ENCODE data around the gene CD200. TPM values are rescaled to one million over a fixed set of nuclear protein-coding genes. Genes with fewer than 3 reads are reported as not detected.

CD200 gene
- total and polyA plus RNA-seq, 10 of the 15 experiments (the other 5 are each of a cell fraction or from before 2014, with no cell fraction given): 21.2 to 84.3 (median 33.2) TPM

DNA sequence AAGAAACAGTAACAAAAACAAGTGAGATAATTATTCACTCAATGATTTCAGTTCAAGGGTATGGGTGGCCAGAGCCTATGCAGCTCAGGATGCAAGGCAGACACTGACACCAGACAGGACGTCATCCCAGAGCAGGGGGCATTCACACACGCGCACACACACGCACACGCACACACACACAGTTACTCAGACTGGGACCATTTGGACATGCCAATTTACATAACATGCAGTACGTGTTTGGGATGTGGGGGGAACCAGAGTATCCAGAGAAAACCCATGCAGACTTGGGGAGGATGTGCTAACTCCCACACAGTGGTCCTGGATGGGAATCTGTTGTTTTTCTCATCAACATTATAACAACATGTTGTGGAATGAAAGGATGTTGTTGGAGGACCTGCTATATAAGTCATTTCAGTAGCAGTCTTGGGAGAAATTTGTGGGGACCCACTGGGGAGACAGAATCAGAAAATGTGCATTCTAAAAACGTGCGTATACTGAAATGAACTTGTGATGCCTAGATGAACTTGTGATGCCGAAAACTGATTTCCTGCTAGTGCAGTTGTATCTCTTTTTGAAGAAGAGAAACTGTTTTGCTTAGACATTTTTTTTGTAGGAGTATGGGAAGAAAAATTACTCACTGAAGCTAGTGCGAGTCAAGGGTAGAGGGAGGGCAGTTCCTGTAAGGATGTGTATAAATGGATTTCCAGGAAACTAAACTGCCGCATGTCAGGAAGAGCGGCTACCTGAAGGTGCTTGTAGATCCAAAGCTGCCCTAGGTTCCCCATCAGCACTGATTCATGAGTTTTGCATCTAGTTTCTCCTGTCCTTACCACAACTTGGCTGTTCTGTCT, 25.2 kb downstream of the CD200 start (continued):
- TF ChIP-seq ZNF207 (IDR thresholded peaks at IDR 0.05; ENCODE audit: borderline replicate concordance): no peak
- TF ChIP-seq, protein P1, sequence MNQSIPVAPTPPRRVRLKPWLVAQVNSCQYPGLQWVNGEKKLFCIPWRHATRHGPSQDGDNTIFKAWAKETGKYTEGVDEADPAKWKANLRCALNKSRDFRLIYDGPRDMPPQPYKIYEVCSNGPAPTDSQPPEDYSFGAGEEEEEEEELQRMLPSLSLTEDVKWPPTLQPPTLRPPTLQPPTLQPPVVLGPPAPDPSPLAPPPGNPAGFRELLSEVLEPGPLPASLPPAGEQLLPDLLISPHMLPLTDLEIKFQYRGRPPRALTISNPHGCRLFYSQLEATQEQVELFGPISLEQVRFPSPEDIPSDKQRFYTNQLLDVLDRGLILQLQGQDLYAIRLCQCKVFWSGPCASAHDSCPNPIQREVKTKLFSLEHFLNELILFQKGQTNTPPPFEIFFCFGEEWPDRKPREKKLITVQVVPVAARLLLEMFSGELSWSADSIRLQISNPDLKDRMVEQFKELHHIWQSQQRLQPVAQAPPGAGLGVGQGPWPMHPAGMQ (IDR thresholded peaks at IDR 0.05; ENCODE audit: borderline replicate concordance): no peak
- TF ChIP-seq LARP7 (IDR thresholded peaks at IDR 0.05): no peak
- TF ChIP-seq ATF7 (IDR thresholded peaks at IDR 0.05; ENCODE audit: low read depth): no peak
- no peak for TF ChIP-seq RAD21 (IDR thresholded peaks at IDR 0.05; ENCODE audit: insufficient read depth, low read depth, low read length)
- no peak for TF ChIP-seq NR2F1 (conservative IDR thresholded peaks at IDR 0.05)
- TF ChIP-seq, protein P2, sequence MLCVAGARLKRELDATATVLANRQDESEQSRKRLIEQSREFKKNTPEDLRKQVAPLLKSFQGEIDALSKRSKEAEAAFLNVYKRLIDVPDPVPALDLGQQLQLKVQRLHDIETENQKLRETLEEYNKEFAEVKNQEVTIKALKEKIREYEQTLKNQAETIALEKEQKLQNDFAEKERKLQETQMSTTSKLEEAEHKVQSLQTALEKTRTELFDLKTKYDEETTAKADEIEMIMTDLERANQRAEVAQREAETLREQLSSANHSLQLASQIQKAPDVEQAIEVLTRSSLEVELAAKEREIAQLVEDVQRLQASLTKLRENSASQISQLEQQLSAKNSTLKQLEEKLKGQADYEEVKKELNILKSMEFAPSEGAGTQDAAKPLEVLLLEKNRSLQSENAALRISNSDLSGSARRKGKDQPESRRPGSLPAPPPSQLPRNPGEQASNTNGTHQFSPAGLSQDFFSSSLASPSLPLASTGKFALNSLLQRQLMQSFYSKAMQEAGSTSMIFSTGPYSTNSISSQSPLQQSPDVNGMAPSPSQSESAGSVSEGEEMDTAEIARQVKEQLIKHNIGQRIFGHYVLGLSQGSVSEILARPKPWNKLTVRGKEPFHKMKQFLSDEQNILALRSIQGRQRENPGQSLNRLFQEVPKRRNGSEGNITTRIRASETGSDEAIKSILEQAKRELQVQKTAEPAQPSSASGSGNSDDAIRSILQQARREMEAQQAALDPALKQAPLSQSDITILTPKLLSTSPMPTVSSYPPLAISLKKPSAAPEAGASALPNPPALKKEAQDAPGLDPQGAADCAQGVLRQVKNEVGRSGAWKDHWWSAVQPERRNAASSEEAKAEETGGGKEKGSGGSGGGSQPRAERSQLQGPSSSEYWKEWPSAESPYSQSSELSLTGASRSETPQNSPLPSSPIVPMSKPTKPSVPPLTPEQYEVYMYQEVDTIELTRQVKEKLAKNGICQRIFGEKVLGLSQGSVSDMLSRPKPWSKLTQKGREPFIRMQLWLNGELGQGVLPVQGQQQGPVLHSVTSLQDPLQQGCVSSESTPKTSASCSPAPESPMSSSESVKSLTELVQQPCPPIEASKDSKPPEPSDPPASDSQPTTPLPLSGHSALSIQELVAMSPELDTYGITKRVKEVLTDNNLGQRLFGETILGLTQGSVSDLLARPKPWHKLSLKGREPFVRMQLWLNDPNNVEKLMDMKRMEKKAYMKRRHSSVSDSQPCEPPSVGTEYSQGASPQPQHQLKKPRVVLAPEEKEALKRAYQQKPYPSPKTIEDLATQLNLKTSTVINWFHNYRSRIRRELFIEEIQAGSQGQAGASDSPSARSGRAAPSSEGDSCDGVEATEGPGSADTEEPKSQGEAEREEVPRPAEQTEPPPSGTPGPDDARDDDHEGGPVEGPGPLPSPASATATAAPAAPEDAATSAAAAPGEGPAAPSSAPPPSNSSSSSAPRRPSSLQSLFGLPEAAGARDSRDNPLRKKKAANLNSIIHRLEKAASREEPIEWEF (IDR thresholded peaks at IDR 0.05; ENCODE audit: insufficient replicate concordance, low read depth, low read length): no peak
- TF ChIP-seq ZBED1 (IDR thresholded peaks at IDR 0.05; ENCODE audit: borderline replicate concordance): 0 out of 2 replicates have a peak, but pooled peaks have one; percentile 23
- no peak for TF ChIP-seq MYB (IDR thresholded peaks at IDR 0.05; ENCODE audit: borderline replicate concordance, low read depth, low read length)
- TF ChIP-seq, protein P3, sequence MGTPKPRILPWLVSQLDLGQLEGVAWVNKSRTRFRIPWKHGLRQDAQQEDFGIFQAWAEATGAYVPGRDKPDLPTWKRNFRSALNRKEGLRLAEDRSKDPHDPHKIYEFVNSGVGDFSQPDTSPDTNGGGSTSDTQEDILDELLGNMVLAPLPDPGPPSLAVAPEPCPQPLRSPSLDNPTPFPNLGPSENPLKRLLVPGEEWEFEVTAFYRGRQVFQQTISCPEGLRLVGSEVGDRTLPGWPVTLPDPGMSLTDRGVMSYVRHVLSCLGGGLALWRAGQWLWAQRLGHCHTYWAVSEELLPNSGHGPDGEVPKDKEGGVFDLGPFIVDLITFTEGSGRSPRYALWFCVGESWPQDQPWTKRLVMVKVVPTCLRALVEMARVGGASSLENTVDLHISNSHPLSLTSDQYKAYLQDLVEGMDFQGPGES (IDR thresholded peaks at IDR 0.05): no peak
- TF ChIP-seq PML (IDR thresholded peaks at IDR 0.05; ENCODE audit: low read length): no peak
- TF ChIP-seq, protein P4, sequence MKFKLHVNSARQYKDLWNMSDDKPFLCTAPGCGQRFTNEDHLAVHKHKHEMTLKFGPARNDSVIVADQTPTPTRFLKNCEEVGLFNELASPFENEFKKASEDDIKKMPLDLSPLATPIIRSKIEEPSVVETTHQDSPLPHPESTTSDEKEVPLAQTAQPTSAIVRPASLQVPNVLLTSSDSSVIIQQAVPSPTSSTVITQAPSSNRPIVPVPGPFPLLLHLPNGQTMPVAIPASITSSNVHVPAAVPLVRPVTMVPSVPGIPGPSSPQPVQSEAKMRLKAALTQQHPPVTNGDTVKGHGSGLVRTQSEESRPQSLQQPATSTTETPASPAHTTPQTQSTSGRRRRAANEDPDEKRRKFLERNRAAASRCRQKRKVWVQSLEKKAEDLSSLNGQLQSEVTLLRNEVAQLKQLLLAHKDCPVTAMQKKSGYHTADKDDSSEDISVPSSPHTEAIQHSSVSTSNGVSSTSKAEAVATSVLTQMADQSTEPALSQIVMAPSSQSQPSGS (IDR thresholded peaks at IDR 0.05; ENCODE audit: low read length): no peak
- TF ChIP-seq BCL11A (IDR thresholded peaks at IDR 0.05; ENCODE audit: low read depth, low read length): no peak
- peak; percentile 19; the same call in 1 of the 2 replicates for TF ChIP-seq RUNX3 (IDR thresholded peaks at IDR 0.05; ENCODE audit: low read length)
- TF ChIP-seq CREB1 (IDR thresholded peaks at IDR 0.05; ENCODE audit: low read depth): 0 out of 2 replicates have a peak, but pooled peaks have one; percentile 20
- no peak for TF ChIP-seq SPI1 (IDR thresholded peaks at IDR 0.05; ENCODE audit: borderline replicate concordance, insufficient read depth, low read depth, low read length)
- TF ChIP-seq JUNB (IDR thresholded peaks at IDR 0.05): no peak
- TF ChIP-seq FOS (IDR thresholded peaks at IDR 0.05; ENCODE audit: borderline replicate concordance, extremely low read depth, insufficient read length): no peak
- no peak for TF ChIP-seq ZZZ3 (IDR thresholded peaks at IDR 0.05; ENCODE audit: control insufficient read depth, insufficient read length, low read depth)
- TF ChIP-seq BMI1 (IDR thresholded peaks at IDR 0.05; ENCODE audit: borderline replicate concordance): no peak
- no peak for TF ChIP-seq KLF5 (IDR thresholded peaks at IDR 0.05; ENCODE audit: partially characterized antibody)
- peak; percentile 53; the same call in 1 of the 2 replicates for TF ChIP-seq NFIC (IDR thresholded peaks at IDR 0.05; ENCODE audit: low read depth, low read length)

Measured in GM12878 (cell line).